ENCODE data around the gene APPBP2.
"Not testable (repeated sequence)": the region's sequence is repeated elsewhere in the genome, so short reads cannot be mapped to it uniquely, and the experiment has no call there.

DNA sequence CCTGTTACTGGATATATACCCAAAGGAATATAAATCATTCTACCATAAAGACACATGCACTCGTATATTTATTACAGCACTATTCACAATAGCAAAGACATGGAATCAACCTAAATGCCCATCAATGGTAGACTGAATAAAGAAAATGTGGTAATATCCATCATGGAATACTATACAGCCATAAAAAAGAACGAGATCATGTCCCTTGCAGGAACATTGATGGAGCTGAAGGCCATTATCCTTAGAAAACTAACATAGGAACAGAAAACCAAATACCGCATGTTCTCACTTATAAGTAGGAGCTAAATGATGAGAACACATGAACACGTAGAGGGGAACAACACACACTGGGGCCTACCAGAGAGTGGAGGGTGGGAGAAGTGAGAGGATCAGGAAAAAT, 107.0 kb downstream of the APPBP2 start:
- TF ChIP-seq, protein P1, sequence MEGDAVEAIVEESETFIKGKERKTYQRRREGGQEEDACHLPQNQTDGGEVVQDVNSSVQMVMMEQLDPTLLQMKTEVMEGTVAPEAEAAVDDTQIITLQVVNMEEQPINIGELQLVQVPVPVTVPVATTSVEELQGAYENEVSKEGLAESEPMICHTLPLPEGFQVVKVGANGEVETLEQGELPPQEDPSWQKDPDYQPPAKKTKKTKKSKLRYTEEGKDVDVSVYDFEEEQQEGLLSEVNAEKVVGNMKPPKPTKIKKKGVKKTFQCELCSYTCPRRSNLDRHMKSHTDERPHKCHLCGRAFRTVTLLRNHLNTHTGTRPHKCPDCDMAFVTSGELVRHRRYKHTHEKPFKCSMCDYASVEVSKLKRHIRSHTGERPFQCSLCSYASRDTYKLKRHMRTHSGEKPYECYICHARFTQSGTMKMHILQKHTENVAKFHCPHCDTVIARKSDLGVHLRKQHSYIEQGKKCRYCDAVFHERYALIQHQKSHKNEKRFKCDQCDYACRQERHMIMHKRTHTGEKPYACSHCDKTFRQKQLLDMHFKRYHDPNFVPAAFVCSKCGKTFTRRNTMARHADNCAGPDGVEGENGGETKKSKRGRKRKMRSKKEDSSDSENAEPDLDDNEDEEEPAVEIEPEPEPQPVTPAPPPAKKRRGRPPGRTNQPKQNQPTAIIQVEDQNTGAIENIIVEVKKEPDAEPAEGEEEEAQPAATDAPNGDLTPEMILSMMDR (conservative IDR thresholded peaks at IDR 0.05): not testable (repeated sequence)
- not testable (repeated sequence) for TF ChIP-seq EZH2 (IDR thresholded peaks at IDR 0.05; ENCODE audit: low read depth)

Measured in PC-9 (cell line).